HG03280 (cell line): Measurements from ENCODE around the gene GPR75.
"Not testable (repeated sequence)": the region's sequence is repeated elsewhere in the genome, so short reads cannot be mapped to it uniquely, and the experiment has no call there.

Experiments
- ATAC-seq: cut with Tn5 transposase; IDR thresholded peaks from one replicate; pipeline ENCODE4 v1.9.1; 2021; ENCODE audit warnings: mild to moderate bottlenecking, moderate library complexity; ENCODE audit not compliant: unreplicated experiment

GPR75 gene

DNA sequence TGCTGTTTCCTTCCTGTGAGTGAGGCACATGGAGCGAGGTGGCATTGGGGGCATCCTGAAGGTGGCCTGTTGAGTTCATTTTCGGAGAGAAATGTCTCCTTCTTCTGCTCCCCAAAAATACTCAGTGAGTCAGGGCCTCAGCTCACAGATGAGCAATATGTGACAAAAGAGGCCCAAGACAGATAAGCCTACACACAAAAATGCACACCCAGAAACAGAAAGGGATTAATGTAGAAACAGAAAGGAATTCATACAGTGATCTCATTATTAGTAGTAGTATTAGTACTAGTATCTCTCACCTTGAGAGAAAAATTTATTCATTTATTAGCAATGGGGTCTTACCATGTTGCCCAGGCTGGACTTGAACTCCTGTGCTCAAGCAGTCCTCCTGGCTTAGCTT, 5.1 kb downstream of the GPR75 start:
- no peak for ATAC-seq

DNA sequence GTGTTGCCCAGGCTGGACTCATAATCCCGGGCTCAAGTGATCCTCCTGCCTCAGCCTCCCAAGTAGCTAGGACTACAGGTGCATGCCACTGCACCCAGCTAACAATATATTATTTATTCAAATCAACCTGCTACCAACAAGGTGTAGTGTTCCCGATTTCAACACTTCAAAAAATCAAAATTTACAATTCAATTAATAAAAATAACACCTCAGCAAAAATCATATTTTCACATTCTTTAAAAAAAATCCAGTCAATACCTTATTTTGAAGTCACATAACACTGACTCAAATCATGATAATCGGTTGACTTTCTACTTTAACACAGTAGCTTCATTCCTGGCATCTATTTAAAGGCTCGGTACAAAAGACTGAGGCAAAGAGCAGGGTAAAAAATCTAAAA, 7.2 kb downstream of the GPR75 start:
- no peak for ATAC-seq

DNA sequence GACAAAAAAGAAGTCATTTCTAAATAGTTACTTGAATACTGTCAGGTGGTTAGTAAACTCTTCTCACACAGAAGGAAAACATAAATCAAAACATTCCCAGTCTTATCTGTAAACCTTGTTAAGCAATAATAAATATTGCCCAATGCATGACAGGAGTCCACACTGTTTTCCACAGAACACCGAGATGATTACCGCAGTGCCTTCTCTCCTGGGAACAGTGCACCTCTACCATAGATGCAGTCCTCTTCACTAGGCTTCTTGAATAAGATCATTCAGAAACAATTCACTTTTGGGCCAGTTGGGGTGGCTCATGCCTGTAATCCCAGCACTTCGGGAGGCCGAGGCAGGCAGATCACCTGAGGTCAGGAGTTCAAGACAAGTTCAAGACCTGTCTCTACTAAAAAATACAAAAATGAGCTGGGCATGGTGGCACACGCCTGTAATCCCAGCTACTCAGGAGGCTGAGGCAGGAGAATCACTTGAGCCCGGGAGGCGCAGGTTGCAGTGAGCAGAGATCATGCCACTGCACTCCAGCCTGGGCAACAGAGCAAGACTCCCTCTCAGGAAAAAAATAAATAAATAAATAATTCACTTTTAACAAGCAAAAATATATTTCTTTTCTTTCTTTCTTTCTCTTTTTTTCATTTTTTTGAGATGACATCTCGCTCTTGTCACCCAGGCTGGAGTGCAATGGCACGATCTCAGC, 8.6 kb downstream of the GPR75 start:
- ATAC-seq: not testable (repeated sequence)

DNA sequence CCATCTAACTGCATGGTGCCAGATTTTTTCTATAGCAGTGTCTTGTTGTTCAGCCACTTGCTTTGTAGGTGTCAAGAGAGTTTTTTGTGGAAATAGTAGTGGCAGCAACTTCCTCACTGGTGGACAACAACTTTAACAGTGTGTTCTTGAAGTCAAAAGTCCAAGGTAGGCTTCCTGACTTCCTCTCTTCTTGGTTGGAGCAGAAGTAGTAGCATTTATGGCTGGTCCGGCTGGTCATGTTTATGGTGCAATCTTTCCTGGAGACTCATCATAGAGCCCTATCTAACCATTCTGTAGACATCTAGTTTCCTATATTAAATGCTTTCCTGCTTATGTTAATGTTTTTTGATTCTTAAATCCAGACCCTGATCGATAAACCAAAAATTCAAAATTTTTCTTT, 11.7 kb downstream of the GPR75 start:
- no peak for ATAC-seq

DNA sequence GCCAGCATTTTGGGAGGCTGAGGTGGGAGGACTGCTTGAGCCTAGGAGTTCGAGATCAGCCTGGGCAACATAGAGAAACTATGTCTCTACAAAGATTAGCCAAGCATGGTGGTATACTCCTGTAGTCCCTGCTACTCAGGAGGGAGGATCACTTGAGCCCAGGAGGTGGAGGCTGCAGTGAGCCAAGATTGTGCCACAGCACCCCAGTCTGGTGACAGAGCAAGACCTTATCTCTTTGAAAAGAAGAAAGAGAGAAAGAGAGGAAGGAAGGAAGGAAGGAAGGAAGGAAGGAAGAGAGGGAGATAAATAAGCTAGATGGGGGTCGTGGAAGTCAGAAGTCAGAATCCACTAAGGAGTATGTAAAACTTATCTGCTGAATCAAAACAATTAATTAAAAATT, 16.2 kb downstream of the GPR75 start:
- ATAC-seq: no peak

DNA sequence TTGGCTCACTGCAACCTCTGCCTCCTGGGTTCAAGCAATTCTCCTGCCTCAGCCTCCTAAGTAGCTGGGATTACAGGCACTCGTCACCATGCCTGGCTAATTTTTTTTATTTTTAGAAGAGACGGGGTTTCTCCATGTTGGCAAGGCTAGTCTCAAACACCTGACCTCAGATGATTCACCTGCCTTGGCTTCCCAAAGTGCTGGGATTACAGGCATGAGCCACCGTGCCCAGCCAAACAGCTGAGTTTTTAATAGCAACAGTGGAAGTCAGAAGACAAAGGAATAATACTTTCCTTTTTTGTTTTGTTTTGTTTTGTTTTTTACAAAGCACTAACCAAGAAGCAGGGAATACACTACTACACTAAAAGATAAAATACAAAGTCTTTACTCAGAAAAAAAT, 16.9 kb downstream of the GPR75 start:
- ATAC-seq: no peak

DNA sequence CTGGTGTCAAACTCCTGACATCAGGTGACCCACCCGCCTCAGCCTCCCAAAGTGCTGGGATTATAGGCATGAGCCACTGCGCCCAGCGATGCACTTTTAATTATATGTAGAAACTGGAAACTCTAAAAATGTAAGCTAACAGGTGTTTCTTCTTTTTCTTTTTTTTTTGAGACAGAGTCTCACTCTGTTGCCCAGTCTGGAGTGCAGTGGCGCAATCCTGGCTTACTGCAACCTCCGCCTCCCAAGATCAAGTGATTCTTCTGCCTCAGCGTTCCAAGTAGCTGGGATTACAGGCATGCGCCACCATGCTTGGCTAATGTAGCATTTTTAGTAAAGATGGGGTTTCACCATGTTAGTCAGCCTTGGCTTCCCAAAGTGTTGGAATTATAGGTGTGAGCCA, 18.1 kb downstream of the GPR75 start:
- not testable (repeated sequence) for ATAC-seq

DNA sequence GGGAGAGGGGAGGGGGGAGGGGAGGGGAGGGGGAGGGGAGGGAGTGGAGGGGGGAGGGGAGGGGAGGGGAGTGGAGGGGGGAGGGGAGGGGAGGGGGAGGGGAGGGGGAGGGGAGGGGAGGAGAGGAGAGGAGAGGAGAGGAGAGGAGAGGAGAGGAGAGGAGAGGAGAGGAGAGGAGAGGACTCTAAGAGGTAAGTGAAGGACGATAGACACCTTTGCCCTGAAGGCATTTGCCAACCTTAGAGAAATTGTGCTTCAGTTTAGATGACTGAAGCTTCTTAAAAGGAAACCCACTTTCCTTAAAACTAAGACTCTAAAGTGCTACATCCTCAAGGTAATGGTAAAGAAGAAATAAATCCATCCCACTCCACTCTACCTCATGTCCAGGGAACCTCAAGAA, 19.2 kb downstream of the GPR75 start:
- no peak for ATAC-seq

DNA sequence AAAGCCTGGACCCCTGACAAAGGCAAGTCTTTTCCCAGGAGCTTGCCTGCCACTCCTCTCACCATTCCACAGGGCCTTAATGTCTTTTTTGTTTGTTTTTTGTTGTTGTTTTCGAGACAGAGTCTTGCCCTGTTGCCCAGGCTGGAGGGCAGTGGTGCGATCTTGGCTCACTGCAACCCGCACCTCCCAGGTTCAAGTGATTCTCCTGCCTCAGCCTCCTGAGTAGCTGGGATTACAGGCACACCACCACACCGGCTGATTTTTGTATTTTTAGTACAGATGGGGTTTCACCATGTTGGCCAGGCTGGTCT, 29.8 kb downstream of the GPR75 start:
- ATAC-seq: not testable (repeated sequence)

DNA sequence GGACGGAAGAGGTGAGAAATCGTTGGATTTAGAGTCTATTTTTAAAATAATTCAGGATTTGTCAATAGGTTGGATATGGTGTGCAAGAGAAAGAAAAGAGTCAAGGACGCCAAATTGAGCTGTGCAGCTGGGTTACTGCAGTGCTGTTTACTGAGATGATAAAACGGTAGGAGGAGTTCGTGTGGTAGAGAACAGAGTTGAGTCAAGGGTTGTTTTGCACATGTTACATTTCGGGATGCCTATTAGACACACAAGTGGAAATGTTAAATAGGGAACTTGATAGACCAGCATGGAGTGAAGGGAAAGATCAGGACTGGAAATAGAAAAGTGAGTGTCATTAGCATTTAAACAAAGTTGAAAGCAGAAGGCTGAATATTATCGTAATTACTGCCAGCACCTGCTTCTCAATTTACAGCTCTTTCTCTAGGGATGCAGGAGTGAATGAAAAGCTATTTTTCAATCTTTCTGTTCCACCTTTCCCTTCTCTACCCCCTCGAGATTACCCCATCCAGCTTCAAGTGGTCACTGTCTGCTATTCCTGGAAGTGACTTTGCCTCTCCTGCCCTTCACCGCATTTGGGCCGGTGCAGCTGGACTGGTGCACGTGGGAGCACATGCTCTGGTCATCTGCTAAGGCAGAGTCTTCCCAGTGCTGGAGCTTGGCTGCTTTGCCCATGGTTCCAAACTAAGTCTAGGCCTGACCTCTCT, 30.3 kb downstream of the GPR75 start:
- ATAC-seq: no peak

DNA sequence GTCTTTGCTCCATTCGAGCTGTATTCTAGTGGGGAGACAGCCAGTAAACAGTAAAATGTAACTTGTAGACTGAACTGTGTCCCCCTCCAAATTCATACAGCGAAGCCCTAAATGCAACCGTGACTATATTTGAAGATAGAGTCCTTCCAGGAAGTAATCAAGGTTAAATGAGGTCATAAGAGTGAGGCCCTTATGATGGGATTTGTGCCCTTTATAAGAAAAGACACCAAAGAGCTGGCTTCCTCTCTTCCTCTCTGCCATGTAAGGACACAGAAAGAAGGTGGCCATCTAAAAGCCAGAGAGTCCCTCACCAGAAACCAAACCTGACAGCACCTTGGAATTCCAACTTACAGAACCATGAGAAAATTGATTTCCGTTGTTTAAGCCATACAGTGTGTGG, 31.4 kb downstream of the GPR75 start:
- no peak for ATAC-seq

DNA sequence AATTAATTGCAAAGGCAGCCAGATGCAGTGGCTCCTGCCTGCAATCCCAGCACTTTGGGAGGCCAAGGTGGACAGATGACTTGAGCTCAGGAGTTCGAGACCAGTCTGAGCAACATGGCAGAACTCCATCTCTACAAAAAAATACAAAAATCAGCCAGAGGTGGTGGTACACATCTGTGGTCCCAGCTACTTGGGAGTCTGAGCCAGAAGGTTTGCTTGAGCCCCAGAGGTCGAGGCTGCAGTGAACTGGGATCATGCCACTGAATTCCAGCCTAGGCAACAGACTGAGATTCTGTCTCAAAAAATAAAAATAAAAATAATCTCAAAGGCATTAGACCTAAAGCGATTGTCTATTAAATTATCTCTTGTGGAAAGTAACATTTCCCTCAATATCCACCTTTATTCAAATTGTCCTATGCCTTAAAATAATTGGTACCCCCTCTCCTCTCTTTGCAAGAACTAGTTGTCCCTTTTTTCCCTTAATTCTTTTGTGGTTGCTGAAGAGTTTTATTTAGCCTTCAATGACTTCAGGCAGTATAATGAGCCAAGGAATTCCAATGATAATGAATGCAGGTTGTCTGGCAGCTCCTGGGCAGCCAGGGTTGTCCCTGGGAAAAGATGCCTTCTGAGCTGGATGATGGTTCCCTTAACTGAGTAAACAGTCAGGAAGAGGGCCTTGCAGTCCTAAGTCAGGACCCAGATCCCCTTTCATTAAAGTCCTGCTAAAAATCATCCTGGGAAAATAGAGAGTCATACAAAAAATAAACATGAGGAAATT, 32.2 kb downstream of the GPR75 start:
- ATAC-seq: no peak

DNA sequence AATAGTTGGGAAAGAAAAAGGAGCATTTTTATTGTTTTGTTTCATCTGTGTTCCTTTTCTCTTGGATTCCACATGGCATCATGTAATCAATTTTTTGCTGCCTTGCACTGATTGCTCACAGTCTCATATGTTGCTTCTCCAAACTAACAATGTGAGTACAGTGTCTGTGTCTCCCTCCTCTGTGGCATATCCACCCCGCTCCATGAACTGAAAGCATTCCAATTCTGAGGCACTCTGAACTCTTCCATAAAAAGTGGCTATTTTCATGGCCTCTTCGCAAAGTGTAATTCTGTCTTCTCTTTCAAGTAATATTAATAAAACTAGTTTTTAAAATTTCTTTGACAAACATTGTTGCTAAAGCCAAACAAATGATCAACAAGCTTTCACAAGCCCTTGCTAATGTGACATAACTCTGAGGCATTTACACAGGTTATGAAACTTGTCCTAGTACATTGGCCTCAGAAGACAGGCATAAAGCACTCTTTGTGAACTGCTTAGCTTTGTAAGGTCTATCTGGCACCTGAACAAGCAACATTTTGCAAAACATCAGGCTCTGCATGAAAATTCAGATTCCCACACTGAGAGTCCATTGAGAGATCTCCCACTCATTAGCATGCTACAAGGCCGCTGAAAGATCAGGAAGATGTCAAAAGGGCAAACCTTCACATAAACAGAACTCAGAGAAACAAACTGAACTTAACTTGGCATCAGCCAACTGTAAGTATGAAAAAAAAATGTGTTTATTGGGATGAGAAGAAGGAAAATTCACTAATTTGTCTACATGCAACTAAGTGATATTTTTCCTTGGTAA, 33.0 kb downstream of the GPR75 start:
- no peak for ATAC-seq

DNA sequence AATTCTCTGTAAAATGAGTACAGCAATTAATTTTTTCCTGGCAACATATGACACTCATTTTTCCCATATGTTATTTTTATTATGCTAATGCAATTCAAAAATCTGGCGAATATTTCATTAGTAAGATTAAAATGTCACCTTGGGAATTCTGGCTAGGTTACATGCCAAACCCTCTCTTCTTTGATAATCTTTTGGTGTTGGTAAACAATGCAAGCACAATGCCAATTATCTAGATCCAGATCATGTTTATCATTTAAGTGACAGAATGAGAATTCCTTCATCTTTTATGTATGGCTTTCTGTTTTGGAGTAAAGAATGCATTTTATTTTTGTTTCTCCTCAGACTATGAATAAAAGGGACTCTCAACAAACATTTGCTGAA, 33.7 kb downstream of the GPR75 start:
- ATAC-seq: no peak

DNA sequence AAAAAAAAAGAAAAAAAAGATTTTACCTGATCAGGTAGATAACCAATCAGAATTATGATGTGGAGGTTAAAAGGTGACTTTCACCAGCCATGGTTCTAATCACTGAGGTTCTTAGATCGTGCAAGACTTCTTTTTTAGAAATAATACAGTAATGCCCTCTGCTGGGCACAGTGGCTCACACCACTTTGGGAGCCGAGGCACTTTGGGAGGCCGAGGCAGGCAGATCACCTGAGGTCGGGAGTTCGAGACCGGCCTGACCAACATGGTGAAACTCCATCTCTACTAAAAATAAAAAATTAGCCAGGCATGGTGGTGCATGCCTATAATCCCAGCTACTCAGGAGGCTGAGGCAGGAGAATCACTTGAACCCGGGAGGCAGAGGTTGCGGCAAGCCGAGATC, 36.1 kb downstream of the GPR75 start:
- ATAC-seq: not testable (repeated sequence)

DNA sequence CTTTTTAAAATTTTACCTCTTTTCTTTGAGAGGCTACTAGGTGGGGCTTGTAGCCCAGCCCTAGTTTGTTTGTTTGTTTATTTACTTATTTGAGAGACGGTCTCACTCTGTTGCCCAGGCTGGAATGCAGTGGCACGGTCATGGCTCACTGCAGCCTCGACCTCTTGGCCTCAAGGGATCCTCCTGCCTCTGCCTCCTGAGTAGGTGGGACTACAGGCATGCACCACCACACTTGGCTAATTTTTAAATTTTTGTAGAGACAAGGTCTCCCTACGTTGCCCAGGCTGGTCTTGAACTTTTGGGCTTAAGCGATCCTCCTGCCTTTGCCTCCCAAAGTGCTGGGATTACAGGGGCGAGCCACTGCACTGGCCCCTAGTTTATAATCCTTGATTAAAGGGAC, 38.0 kb downstream of the GPR75 start:
- no peak for ATAC-seq

DNA sequence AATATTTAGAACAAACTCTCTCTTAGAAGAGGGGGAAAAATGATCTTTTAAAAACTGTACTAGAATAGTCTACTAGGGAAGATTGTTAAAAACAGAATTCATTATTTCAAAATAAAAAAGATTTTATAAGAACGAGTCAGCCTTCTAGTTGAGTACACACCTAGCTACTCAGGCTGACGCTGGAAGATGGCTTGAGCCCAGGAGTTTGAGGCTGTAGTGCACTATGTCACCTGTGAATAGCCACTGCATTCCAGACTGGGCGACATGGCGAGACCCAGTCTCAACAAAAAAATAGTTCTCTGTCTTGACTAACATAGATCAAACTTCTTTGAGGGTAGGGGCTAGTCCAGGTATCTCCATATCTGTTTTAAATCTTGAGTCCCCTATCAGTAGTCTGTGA, 39.1 kb downstream of the GPR75 start:
- ATAC-seq: no peak

DNA sequence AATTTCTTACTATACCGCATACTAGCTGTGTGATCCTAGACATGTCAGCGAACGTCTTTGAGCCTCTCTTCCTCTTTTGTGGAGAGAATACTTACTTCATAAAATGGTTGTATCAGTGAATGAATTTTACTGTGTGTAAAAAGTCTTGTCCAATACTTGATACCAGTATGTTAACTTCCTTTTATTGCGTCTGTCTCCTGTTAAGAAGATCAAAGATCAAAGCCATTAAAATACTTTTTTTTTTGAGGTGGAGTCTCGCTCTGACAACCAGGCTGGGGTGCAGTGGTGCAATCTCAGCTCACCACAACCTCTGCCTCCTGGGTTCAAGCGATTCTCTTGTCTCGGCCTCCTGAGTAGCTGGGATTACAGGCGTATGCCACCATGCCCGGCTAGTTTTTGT, 39.7 kb downstream of the GPR75 start:
- ATAC-seq: no peak

DNA sequence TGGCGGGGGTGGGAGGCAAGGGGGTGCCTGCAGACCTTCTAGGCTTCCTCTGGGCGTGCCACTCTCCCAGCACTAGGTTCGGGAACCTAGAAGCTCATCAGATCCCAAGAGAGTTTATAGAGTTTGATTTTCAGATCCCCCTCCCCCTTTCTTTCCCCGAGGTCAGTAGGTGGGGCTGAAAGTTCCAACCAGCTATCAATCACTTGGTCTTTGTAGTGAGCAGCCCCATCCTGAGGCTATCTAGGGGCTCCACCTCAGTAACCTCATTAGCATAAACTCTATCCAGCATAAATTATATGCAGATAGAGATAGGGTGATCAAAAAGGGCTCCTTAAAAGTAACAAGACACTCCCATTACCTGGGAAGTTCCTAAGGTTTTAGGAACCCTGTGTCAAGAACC, 40.1 kb downstream of the GPR75 start:
- ATAC-seq: no peak

DNA sequence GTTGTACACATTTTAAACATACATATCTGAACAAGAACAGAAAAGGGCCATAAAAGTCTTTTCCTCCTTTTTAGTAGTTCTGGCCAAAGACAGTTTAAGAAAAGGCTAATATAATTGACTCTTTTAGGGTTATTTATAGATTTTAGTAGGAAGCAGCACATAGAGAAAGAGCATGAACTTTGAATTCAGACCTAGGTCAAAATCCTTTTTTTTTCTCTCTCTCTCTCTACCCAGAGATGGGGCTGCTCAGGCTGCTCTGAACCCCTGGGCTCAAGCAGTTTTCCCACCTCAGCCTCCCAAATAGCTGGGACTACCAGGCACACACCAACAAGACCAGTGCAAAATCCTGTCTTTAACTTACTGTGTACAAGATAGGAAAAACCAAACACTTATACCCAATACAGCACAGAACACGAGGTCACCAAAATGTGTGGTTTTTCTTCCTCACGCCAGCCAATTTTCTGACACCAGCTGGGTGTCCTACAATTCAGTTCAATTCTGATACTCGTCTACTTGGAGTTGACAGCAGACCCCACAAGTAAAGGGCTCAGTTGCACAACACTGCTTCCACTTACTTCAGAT, 40.8 kb downstream of the GPR75 start:
- ATAC-seq: no peak

DNA sequence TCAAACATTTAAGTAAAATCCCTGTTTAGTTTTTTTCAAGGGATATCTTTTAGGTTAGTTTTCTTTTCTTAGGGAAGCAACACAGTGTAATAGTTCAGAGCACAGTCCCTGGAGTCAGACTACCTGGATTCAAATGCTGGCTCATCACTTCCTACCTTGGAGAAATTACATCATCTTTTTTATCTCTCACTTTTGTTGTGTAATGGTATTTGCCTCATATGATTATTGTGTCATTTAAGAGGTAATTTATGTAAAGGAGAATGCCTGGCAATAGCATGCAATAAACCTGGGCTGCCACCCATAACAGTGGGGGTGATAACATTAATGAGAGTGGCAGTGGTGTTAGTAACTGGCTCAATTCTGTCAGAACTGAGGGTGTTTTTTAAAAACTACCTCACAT, 46.6 kb downstream of the GPR75 start:
- no peak for ATAC-seq
